8988T (cell line): Measurements from ENCODE around the gene GNAS-AS1.

Experiments used
- DNase-seq: peaks from one replicate; pipeline ENCODE4 v3.0.0; 2011

Gene GNAS-AS1

DNA sequence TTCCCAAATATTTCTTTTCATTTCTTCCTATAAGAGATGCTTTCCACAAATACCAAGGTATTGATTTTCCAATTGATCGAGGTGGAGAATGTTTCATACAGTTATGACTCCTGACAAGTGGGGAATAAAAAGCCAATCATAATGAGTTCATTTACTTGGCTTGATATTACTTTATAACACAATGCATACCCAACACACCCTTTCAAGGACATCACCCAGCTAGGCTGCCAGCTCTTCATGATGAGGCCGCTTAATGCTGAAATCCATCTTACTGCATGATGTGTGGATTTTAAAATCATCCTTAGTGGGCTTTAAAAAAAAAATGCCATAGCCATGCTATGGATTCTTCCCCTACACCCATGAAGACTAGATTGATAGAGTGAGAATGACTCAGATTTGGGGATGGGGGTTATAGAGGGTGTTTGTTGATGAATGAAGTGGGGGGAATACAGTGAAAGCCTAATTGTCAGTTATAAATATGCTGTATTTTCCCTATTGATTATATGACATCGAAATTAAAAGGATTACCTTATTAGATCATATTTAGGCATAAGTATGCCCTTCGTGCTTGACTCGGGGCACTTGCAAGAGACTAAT is 75.9 kb downstream of the GNAS-AS1 start:
- DNase-seq = no peak

- DNase-seq = no peak
Measured at GRCh38 chr20:58774214-58774613, 76.5 kb downstream of the GNAS-AS1 start.

- DNase-seq = no peak
Measured at GRCh38 chr20:58772786-58773185, 77.9 kb downstream of the GNAS-AS1 start.
